ENCODE results near the gene CYSTM1. TPM values are rescaled to one million over a fixed set of nuclear protein-coding genes. Genes with fewer than 3 reads are reported as not detected.

The CYSTM1 gene
- total and polyA plus RNA-seq, 2 donors (not counting 1 experiment from before 2014, with no cell fraction given) = 6.2 to 17.0 TPM

DNA sequence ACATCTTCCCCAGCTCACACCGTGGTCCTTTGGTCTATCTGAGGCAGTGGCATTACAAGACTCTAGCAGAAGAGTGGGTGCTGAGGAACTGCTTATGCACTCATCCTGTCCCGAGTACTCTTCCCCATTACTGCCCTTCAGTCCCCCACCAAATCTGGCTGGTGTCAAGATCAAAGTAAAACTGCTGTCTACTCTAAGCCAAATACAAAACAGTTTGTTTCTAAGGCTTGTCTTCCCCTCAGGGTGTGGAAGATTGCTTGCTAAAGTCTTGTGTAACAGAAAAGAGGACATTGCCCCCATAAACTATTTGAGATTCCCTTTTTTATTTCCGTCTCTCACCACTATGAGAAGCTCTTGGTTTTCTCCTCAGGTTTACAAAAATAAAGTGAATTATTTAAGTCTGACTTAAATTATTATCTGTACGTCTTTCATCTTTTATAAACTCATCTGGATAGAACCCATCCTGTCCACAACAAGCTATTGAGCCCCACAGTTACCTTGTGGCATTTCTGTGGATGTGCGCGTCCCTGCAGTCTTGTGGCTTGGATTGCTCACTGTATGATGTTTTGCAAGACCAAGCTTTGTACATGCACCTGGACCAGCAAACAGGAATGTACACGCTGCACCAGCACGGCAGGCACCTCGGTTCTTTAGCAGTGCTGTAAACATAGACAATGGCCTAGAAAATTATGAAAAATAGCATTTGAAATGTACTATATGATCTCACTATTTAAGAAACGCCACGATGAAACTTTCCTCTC is 61.0 kb downstream of the CYSTM1 start:
- no peaks in the 10 kb centered on the region for H3K27me3 ChIP-seq (replicated peaks in 1 of 4; ENCODE audit: control extremely low read depth in 1 of 4, control insufficient read depth in 3 of 4, insufficient read depth in 4 of 4, low read length in 3 of 4)
- WGBS (ENCODE audit: insufficient coverage) = 100% methylated on average over 1 of the region's 11 CpGs
- CTCF ChIA-PET = interaction anchor here (0.6 to 24.1 kb wide), 4 partner anchors 13 to 125 kb away, joined by 3 to 594 read pairs (median 60); partner anchors contain the start of genes HBEGF and SLC4A9

More for the DNA sequence above, 61.0 kb downstream of the CYSTM1 start:
- Histone ChIP-seq H3K4me3 (ENCODE audit: control extremely low read depth in 1 of 5, extremely low read depth in 1 of 5, insufficient read depth in 1 of 5, low read depth in 2 of 5, low read length in 4 of 5) (no peak overlapping the region), H3K27ac (ENCODE audit: low read length in 2 of 2) (no peak overlapping the region), H3K79me2 (ENCODE audit: control insufficient read depth, insufficient read depth, low read length) (no peaks in the 10 kb centered on the region), H3K36me3 (replicated peaks in 1 of 2; ENCODE audit: control extremely low read depth in 1 of 2, control insufficient read depth in 1 of 2, extremely low read depth in 1 of 2, insufficient read depth in 2 of 2, low read length in 1 of 2) (no peaks in the 10 kb centered on the region), H3K4me2 (replicated peaks; ENCODE audit: low read depth, low read length, poor library complexity, severe bottlenecking) (no peak overlapping the region), H2AFZ (ENCODE audit: insufficient read depth, low read depth, low read length, poor library complexity, severe bottlenecking) (no peak overlapping the region), H3K9ac (ENCODE audit: low read length) (no peak overlapping the region), H3K4me1 (ENCODE audit: control insufficient read depth in 2 of 2, insufficient read depth in 2 of 2, low read length in 2 of 2) (no peaks in the 10 kb centered on the region), H4K20me1 (ENCODE audit: control insufficient read depth, insufficient read depth, low read length, poor library complexity, severe bottlenecking) (no peaks in the 10 kb centered on the region), H3K9me3 (ENCODE audit: control extremely low read depth in 1 of 3, control insufficient read depth in 2 of 3, insufficient read depth in 1 of 3, low read length in 2 of 3) (no peaks in the 10 kb centered on the region)
- no peaks in the 10 kb centered on the region for H3K27me3 Mint-ChIP-seq
- TF ChIP-seq, protein P1, sequence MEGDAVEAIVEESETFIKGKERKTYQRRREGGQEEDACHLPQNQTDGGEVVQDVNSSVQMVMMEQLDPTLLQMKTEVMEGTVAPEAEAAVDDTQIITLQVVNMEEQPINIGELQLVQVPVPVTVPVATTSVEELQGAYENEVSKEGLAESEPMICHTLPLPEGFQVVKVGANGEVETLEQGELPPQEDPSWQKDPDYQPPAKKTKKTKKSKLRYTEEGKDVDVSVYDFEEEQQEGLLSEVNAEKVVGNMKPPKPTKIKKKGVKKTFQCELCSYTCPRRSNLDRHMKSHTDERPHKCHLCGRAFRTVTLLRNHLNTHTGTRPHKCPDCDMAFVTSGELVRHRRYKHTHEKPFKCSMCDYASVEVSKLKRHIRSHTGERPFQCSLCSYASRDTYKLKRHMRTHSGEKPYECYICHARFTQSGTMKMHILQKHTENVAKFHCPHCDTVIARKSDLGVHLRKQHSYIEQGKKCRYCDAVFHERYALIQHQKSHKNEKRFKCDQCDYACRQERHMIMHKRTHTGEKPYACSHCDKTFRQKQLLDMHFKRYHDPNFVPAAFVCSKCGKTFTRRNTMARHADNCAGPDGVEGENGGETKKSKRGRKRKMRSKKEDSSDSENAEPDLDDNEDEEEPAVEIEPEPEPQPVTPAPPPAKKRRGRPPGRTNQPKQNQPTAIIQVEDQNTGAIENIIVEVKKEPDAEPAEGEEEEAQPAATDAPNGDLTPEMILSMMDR (IDR thresholded peaks at IDR 0.05) = no peak
- no peak for TF ChIP-seq EZH2 (IDR thresholded peaks at IDR 0.05; ENCODE audit: borderline replicate concordance, insufficient read depth, low read depth, low read length, poor library complexity, severe bottlenecking)
- no peaks in the 10 kb centered on the region for H3K4me1 Mint-ChIP-seq
- no peak overlapping the region for H3K27ac Mint-ChIP-seq
- no peaks in the 10 kb centered on the region for H3K9me3 Mint-ChIP-seq (ENCODE audit: insufficient read depth)
- no peak overlapping the region for H3K4me3 Mint-ChIP-seq
- DNase-seq (no peak), ATAC-seq (ENCODE audit: low read depth) (no peak)
- POLR2A ChIA-PET = no interaction called here
- intact Hi-C loops (cut with micrococcal nuclease) = no loop called here

All from B cell (primary cell).